Spinal cord (tissue), 10 donors: ENCODE results near the gene TICRR. TPM values are rescaled to one million over a fixed set of nuclear protein-coding genes. Genes with fewer than 3 reads are reported as not detected.
"Not testable (repeated sequence)": the region's sequence is repeated elsewhere in the genome, so short reads cannot be mapped to it uniquely, and the experiment has no call there.

Source experiments
- DNase-seq, 6 donors: peaks; one replicate each; pipeline versions ENCODE4 v3.0.0 to v3.0.0-alpha.2; 2013 to 2015; ENCODE audit warnings: low spot score in 6 of 6, low read depth in 4 of 6
- H3K27ac ChIP-seq: one replicate; pipeline ENCODE4 v1.5.1; 2013; ENCODE audit warnings: low read depth, low read length, control low read depth
- H3K27me3 ChIP-seq: one replicate; pipeline ENCODE4 v1.6.1; 2013; ENCODE audit warnings: low read length; ENCODE audit not compliant: control insufficient read depth, insufficient read depth
- H3K36me3 ChIP-seq: one replicate; pipeline ENCODE4 v1.6.1; 2013; ENCODE audit warnings: low read length; ENCODE audit not compliant: control insufficient read depth, insufficient read depth
- H3K4me1 ChIP-seq: one replicate; pipeline ENCODE4 v1.6.1; 2013; ENCODE audit warnings: low read length; ENCODE audit not compliant: control insufficient read depth, insufficient read depth
- H3K4me3 ChIP-seq: one replicate; pipeline ENCODE4 v1.5.1; 2013; ENCODE audit warnings: low read depth, low read length, control low read depth
- H3K9me3 ChIP-seq: one replicate; pipeline ENCODE4 v1.6.1; 2013; ENCODE audit warnings: low read length; ENCODE audit not compliant: control insufficient read depth, insufficient read depth
- WGBS: methylation state at CpG from one replicate; pipeline ENCODE4 v1.1.5; 2013; ENCODE audit warnings: missing lambda C conversion rate; ENCODE audit not compliant: insufficient coverage; 5-methylcytosine and 5-hydroxymethylcytosine counted together
- polyA plus RNA-seq, 2 donors: library from polyadenylated mRNA; unstranded; fragments of 120-200 nt; gene quantifications; one replicate each; pipeline ENCODE4 v1.2.1, GENCODE V29; 2013; ENCODE audit not compliant: insufficient read length in 2 of 2
- total RNA-seq, 2 donors: library from RNA; depleted of rRNA in 1 of 2; stranded (reverse); fragments of 120-200 nt in 1 of 2; fragments of >200 nt in 1 of 2; gene quantifications; one replicate each; pipeline versions ENCODE4 v1.2.3 to v1.2.4, GENCODE V29; 2013 to 2014
- donor health status: healthy.

TICRR gene
- total and polyA plus RNA-seq, 4 donors: 2.0 to 6.8 (median 4.9) TPM

DNA sequence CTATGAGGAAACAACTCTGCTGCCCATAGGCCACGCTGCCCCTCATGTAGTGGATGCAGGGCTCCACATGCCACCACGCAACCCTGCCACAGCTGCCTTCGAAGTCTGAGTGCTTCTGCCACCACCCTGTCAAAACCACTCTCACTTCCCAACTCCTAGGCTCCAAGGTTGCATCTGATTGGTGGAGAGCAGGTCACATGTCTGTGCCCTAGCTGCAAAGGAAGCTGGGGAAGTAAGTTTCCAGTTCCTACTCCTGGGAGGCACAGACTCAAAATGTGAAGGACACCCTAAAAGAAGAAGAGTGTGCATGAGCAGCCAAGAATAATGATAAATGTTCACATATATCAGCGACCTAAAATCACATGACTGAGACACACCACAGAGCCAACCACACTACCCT lies 31.9 kb upstream of the TICRR start:
- no peak for DNase-seq
- Histone ChIP-seq H3K9me3 (no peaks in the 10 kb centered on the region), H3K27me3 (no peaks in the 10 kb centered on the region), H3K36me3 (no peaks in the 10 kb centered on the region), H3K4me3 (no peak overlapping the region), H3K4me1 (no peaks in the 10 kb centered on the region), H3K27ac (no peak overlapping the region)
- WGBS: 100% methylated on average over 3 of the region's 4 CpGs

DNA sequence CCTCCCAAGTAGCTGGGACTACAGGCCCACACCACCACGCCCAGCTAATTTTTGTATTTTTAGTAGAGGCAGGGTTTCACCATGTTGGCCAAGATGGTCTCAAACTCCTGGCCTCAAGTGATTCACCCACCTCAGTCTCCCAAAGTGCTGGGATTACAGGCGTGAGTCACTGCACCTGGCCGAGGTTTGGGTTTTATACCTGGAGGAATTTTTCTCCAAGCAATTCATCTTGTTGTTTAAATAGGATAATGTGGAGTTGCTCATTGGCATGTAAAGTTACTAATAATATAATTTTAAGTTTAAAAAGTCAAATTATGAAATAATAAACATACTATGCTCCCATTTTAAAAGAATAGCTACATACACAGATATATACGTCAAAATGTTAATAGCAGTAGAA lies 26.1 kb upstream of the TICRR start:
- H3K27ac ChIP-seq, H3K4me3 ChIP-seq, DNase-seq, H3K36me3 ChIP-seq, H3K9me3 ChIP-seq, H3K27me3 ChIP-seq, H3K4me1 ChIP-seq: not testable (repeated sequence)
- WGBS: no CpG with 5 or more reads among the region's 4 CpGs

DNA sequence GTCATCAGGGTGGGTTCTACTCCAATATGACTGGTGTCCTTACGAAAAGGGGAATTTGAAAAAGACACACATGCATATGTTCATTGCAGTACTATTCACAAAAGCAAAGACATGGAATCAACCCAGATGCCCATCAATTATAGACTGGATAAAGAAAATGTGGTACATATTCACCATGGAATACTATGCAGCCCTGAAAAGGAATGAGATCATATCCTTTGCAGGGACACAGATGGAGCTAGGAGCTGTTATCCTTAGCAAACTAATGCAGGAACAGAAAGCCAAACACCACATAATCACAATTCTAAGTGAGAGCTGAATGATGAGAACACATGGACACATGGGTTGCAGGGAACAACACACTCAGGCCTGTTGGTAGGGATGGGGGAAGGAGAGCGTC lies 24.8 kb upstream of the TICRR start:
- H3K9me3 ChIP-seq: no peaks in the 10 kb centered on the region
- no peaks in the 10 kb centered on the region for H3K27me3 ChIP-seq
- no peaks in the 10 kb centered on the region for H3K36me3 ChIP-seq
- H3K4me1 ChIP-seq: peaks cover 7% of the 10 kb centered on the region
- no peak for DNase-seq
- WGBS: no CpG with 5 or more reads among the region's 2 CpGs
- H3K4me3 ChIP-seq: no peak overlapping the region
- no peak overlapping the region for H3K27ac ChIP-seq

DNA sequence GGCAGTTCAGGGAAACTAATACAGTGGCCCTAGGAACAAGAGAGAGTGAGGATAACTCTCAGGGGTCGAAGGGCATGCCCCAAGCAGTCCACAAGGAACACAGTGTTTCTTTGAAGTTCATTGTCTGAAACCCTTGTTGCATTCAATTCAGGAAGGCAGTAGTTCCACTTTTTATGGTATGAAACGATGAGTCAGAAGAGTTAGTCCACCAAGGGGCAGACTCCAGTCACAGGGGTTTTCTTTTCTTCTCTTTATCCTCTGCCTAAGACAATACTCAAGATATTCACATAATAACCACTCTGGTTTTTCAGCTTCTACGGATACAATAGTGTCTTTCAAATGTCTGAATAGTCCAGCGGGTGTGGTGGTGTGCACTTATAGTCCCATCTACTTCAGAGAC lies 23.7 kb upstream of the TICRR start:
- H3K9me3 ChIP-seq: no peaks in the 10 kb centered on the region
- no peak for DNase-seq
- no peak overlapping the region for H3K4me3 ChIP-seq
- no peak overlapping the region for H3K27ac ChIP-seq
- H3K27me3 ChIP-seq: no peaks in the 10 kb centered on the region
- 57% methylated on average over 3 of the region's 4 CpGs for WGBS
- peaks cover 7% of the 10 kb centered on the region for H3K4me1 ChIP-seq
- H3K36me3 ChIP-seq: no peaks in the 10 kb centered on the region

DNA sequence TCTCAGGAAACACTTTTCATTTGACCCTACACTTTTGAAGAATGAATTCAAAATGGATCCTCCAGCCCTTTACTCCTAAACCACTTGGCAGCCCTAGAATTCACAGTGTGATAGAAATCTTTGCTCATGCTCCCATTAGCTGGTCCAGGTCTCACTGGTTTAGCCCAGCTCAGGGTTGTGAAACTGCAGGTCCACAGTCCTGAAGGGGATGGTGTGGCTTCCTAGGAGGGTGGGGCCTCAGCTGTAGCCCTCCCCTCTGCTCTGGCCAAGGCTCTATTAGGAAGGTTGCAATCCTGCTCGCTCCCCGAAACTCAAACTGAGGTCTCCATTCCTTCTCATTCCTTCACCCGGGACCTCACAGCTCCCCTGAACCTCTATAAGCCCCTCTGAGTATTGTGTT lies 21.6 kb upstream of the TICRR start:
- Histone ChIP-seq H3K9me3 (no peaks in the 10 kb centered on the region), H3K27me3 (no peaks in the 10 kb centered on the region), H3K27ac (no peak overlapping the region), H3K36me3 (no peaks in the 10 kb centered on the region), H3K4me1 (peaks cover 7% of the 10 kb centered on the region), H3K4me3 (no peak overlapping the region)
- no peak for DNase-seq
- no CpG with 5 or more reads among the region's 3 CpGs for WGBS

DNA sequence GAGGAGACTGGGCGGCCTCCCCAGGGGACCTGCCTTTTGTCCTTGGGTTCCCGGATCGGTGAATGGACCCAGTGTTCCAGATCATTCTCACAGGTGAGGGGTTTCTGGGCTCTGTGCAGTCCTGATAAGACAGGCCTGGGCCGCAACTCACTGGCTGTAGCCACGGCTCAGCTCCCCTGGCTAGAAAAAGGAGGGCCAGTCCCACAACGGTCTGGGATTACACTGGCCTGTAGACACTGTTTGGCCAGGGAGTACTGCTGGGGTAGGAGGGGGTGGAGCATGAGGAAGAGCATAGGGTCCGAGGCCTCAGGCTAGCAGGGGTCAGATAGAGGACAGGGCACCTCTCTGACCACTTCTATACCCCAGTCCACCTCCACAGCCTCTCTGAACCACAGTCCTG lies 21.0 kb upstream of the TICRR start:
- Histone ChIP-seq H3K4me1 (peaks cover 7% of the 10 kb centered on the region), H3K27ac (no peak overlapping the region), H3K9me3 (no peaks in the 10 kb centered on the region), H3K27me3 (no peaks in the 10 kb centered on the region), H3K36me3 (no peaks in the 10 kb centered on the region), H3K4me3 (no peak overlapping the region)
- DNase-seq: no peak
- WGBS: 74% methylated on average over 6 of the region's 7 CpGs

DNA sequence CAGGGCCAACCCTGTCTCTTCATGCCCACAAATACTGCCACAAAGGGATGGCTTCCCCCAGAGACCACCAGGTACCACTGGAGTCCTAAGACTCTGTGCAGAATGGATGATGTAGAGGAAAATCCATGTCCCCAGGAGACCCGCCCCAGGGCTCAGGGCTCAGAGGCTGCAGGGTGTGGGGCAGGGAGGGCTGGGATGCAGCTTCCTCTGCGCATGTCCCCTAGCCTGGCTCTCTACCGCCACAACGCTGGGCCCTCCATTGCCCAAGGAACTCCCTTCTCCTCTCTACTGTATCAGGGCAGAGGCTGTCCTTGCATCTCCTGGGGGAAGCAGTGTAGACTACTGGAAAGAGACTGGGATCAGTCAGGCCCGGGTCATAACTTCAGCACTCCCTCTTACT lies 19.5 kb upstream of the TICRR start:
- Histone ChIP-seq H3K36me3 (no peaks in the 10 kb centered on the region), H3K27ac (no peak overlapping the region), H3K27me3 (no peaks in the 10 kb centered on the region), H3K4me3 (no peak overlapping the region), H3K4me1 (peaks cover 7% of the 10 kb centered on the region), H3K9me3 (no peaks in the 10 kb centered on the region)
- WGBS: 100% methylated on average over 1 of the region's 5 CpGs
- no peak for DNase-seq

DNA sequence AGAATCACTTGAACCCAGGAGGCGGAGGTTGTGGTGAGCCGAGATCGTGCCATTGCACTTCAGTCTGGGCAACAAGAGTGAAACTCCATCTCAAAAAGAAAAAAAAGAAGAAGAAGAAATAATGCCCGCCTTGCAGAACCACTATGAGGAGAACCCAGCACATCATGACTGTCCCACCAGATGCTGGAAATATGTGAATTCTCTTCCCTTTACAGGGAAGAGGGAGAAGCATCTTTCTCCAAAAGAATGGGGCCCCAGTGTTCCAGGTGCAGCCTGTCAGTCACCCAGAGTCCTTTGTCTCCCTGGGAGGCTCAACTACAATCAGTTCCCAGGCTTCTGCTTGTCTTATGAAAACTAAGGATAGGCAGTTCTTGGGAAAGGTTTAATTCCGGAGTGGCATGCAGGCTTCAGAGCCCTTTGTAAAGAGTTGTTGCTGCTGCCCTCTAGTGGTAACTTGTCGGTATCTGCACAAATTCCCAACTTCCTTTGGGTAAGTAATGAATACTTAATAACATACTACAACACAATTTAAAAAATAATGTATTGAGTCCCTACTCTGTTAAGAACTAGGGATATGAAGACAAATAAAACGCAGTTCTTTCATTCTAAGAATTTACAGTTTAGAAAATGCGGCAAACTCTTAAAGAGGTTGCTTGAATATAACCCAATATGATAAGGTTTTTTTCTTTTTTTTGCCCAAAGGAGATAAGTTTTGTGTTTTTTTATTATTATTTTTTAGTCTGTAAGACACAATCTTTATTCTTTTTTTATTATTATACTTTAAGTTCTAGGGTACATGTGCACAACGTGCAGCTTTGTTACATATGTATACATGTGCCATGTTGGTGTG lies 18.6 kb upstream of the TICRR start:
- DNase-seq: peak; percentile 62 to 96 (median 76)
- H3K27ac ChIP-seq: no peak overlapping the region
- H3K9me3 ChIP-seq: no peaks in the 10 kb centered on the region
- H3K4me3 ChIP-seq: no peak overlapping the region
- no peaks in the 10 kb centered on the region for H3K27me3 ChIP-seq
- H3K36me3 ChIP-seq: no peaks in the 10 kb centered on the region
- peaks cover 7% of the 10 kb centered on the region for H3K4me1 ChIP-seq
- WGBS: 0% methylated on average over 1 of the region's 9 CpGs

DNA sequence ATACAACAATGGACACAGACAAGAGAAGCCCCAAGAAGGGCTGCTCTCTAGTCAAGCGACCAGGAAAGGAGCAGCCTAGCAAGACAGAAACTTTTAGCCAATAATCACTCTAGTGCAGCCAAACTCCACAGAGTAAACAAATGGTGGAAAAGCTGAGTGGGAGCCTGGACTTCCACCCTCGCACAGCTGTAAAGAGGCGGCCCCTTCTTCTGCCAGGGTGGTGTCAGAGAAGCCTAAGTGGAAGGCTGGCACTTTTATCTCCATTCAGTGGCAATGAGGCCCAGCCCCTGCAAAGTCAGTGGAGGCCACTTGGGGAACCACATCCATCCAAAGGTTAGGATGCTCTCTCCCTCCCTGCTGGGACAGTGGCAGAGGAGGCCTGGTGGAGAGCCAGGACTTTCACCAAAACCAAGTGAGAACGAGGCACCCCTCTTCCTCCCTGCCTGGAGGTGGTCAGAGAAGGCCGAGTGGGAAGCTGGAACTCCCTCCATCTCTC lies 15.5 kb upstream of the TICRR start:
- Histone ChIP-seq H3K4me3 (no peak overlapping the region), H3K4me1 (no peaks in the 10 kb centered on the region), H3K9me3 (no peaks in the 10 kb centered on the region), H3K36me3 (no peaks in the 10 kb centered on the region), H3K27me3 (no peaks in the 10 kb centered on the region), H3K27ac (no peak overlapping the region)
- 83% methylated on average over 2 of the region's 5 CpGs for WGBS
- no peak for DNase-seq

DNA sequence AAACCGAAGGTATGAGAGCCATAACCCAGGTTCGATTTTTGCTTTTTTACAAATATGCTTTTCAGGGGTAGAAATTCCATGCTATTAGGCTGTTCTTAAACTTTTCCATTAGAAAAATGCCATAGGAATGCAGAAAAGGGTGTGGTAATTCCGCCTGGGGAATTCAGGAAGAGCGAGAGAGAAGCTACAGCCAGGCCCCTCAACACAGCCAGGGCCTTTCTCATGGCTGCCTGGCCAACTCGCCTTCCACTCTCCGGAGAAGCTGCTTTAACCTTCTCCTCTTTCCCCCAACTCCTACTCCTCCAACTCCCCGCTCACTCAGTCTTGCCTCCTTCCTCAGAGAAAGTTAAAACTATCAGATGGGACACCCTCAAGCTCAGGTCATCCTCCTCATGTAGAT lies 9.1 kb upstream of the TICRR start:
- DNase-seq: no peak
- Histone ChIP-seq H3K4me3 (no peak overlapping the region), H3K9me3 (no peaks in the 10 kb centered on the region), H3K27me3 (no peaks in the 10 kb centered on the region), H3K4me1 (no peaks in the 10 kb centered on the region), H3K27ac (no peak overlapping the region), H3K36me3 (no peaks in the 10 kb centered on the region)
- 85% methylated on average over 5 of the region's 7 CpGs for WGBS
